Islet precursor cell (in vitro differentiated cells): Measurements from ENCODE around the gene DHRS7B.
"Not testable (repeated sequence)": the region's sequence is repeated elsewhere in the genome, so short reads cannot be mapped to it uniquely, and the experiment has no call there.

Experiments used
- DNase-seq: peaks from one replicate; pipeline ENCODE4 v3.0.0-alpha.2; 2018

Gene DHRS7B

GRCh38 chr17:21108651-21109050 lies 18.1 kb upstream of the DHRS7B start:
- DNase-seq: no peak

GRCh38 chr17:21113049-21113690 lies 13.6 kb upstream of the DHRS7B start:
- DNase-seq: no peak

- no peak for DNase-seq
Observed at GRCh38 chr17:21113716-21114115, 13.0 kb upstream of the DHRS7B start.

DNA sequence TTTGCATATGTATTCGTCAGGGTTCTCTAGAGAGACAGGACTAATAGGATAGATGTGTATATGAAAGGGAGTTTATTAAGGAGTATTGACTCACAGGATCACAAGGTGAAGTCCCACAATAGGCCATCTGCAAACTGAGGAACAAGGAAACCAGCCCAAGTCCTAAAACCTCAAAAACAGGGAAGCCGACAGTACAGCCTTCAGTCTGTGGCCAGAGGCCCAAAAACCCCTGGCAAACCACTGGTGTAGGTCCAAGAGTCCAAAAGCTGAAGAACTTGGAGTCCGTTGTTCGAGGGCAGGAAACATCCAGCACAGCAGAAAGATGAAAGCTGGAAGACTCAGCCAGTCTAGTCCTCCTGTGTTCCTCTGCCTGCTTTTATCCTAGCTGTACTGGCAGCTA lies 12.0 kb upstream of the DHRS7B start:
- DNase-seq: not testable (repeated sequence)

DNA sequence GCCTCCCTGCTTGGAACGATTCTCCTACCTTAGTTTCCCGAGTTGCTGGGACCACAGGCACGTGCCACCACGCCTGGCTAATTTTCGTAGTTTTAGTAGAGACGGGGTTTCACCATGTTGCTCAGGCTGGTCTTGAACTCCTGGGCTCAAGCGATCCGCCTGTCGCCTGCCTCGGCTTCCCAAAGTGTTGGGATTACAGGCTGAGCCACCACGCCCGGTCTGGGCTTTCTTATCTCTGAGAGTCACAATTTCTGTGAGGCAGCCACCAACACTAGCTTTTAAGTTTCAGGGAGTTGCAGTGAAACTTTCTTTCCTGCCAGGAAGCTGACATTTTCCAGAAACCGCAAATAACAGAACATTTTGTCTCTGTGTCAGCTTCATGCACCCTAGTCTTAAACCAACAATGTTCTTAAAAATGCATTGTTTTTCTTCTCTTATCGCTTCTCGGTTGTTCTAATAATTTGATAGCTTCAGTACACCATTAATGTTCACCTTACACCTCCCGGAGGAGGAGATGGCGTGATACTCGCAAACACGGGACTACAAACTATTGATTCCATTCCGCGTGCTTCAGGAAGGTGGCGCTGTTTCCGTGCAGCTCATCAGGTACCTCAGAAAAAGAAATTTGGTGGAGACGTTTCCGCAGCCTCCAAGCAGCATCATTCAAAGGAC lies 7.4 kb upstream of the DHRS7B start:
- peak; percentile 81 for DNase-seq

DNA sequence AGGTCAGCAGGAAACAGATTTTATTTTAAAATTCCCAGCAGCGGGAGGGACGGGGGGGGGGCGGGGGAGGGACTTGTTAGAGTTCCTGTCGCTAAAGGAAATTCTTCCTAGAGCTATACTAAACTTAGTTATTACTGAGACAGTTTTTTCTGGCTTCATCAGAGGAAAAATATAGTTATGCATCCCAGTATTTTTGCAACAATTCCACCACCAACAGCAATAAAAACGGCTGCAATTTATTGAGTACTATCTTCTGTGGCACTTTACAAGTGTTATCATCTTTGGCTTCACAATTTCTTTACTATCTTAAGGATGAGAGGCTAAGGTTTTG lies 6.9 kb upstream of the DHRS7B start:
- no peak for DNase-seq

GRCh38 chr17:21124086-21124485 lies 2.7 kb upstream of the DHRS7B start:
- DNase-seq: no peak

GRCh38 chr17:21124517-21124916 lies 2.2 kb upstream of the DHRS7B start:
- DNase-seq: not testable (repeated sequence)

- no peak for DNase-seq
Observed at GRCh38 chr17:21125862-21126261, 902 bp upstream of the DHRS7B start.

DNA sequence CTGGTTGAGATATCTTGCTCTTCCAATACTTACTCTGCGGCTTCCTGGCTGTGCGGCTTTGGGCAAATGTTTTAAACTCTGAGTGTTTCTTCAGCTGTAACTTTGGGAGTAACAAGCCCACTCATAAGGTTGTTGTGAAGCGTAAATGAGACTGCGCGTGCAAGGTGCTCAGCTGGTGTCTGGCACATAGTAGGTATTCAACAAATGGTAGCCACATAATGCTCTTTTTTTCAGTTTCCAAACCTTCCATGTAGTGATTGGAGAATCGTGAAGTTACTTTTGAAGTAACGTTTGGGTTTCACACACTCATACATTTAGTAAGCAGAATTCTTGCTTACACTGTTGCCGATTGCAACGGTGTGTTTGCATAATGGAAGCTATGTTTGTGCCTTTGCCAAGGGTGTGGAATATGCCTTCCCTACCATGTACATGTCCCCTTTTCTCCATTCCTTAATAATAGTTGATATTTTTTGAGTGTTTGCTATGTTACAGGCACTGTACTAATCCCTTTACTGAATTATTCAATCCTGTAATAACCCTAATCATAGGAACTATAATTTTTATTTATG lies 829 bp downstream of the DHRS7B start:
- DNase-seq: no peak

DNA sequence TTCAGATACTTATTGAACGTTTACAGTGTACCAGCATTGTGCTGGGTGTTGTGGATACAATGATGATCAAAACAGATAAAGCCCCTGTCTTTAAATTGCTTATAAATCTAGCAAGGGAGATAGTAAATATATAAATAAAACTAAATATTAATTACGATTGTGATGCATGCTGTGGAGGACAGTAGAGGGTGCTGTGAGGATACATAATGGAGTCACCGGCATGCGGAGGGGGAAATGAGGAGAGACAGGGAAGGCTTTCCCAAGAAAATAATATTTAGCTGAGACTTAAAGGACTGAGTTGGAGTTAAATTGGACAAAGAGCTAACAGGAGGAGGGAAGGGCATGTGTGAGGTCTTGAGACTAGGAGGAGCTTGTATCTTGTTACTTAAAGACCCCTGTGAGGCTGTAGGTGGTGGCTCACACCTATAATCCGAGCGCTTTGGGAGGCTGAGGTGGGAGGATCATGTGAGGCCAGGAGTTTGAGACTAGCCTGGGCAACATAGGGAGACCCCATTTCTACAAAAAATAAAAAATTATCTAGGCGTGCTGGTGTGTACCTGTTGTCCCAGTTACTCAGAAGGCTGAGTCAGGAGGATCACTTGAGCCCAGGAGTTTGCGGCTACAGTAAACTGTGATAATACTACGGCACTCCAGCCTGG lies 2.4 kb downstream of the DHRS7B start:
- no peak for DNase-seq

DNA sequence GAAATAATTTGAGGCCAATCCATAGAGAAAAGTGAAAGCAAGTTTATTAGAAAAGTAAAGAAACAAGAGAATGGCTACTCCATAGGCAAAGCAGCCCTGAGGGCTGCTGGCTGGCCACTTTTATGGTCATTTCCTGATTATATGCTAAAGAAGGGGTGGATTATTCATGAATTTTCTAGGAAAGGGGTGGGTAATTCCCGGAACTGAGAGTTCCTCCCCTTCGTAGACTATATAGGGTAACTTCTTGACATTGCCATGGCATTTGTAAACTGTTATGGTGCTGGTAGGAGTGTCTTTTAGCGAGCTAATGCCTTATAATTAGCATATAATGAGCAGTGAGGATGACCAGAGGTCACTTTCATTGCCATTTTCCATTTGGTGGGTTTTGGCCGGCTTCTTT lies 4.4 kb downstream of the DHRS7B start:
- DNase-seq: no peak

GRCh38 chr17:21132428-21132827 lies 5.7 kb downstream of the DHRS7B start:
- DNase-seq: no peak

GRCh38 chr17:21134559-21134958 lies 7.8 kb downstream of the DHRS7B start:
- DNase-seq: no peak

- no peak for DNase-seq
Observed at GRCh38 chr17:21140911-21141310, 14.1 kb downstream of the DHRS7B start.

DNA sequence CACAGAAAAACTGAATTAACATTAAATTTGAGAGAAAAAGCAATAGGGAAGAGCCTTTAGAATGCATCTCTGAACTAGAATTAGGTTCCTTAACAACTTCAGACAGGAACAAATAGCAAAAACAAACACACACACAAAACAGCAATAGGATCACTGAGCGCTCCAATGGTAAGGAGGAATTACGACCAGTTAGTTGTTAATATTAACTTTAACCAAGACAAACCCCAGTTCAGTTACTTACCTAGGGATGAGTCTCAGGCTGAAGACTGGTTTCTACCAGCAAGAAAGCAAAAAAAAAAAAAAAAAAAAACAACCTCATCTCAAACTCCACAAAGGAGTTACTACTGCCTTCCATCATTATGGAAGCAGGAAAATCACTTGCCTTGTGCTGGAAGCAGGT lies 14.6 kb downstream of the DHRS7B start:
- no peak for DNase-seq

DNA sequence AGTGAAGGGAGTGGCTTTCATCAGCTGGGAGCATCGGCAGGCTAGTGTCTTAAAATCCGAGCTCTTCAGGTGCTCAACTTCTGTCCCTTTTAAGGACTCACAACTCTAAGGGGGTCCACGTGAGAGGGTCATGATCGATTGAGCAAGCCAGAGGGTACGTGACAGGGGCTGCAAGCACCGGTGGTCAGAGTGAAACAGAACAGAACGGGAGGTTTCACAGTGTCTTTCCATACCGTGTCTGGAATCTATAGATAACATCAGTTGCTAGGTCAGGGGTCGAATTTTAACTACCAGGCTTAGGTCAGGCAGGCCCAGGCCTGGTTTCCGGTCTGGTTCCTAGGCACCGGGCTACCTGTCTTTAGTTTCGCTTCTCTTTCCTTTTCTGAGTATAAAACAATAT lies 15.3 kb downstream of the DHRS7B start:
- DNase-seq: not testable (repeated sequence)

GRCh38 chr17:21143695-21144094 lies 16.9 kb downstream of the DHRS7B start:
- DNase-seq: no peak

DNA sequence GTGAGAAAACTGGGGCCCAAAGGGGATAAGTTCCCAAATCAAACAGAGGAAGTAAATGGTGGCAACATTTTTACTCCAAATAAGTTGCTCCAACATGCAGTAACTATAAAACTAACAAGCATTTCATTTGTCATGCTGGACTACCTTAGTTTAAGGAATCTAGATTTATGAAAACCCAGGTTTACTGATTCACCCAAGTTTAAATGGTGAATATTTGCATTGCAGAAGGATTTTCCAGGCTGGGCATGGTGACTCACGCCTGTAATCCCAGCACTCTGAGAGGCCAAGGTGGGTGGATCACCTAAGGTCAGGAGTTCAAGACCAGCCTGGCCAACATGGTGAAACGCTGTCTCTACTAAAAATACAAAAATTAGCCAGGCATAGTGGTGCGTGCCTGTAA lies 17.5 kb downstream of the DHRS7B start:
- DNase-seq: not testable (repeated sequence)

DNA sequence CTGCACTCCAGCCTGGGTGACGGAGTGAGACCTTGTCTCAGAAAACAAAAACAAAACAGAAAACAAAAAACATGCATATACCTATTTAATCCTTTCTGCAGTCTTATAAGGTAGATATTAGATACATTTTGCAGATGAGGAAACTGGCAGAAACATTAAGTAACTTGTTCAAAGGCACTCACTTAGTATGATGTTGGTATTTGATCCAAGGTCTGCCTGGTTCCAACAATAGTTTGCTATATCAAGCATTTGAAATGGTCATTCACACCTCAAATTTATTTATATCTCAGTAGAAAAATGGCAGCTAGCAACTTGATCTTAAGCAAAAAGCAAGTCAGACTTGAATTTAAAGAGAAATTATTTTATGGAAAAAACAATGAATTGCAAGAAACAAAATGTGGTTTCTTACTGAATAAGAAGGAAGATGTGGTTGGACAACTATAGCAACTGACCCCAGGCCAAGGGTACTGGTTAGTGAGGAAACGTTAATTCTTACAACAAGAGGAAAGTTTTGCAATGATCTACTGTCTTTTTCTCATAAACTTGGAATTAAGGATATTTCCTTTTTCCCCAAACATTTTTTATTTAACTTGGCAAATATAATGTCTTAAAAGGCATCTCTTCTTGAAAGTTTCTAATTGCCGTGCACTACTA lies 19.7 kb downstream of the DHRS7B start:
- no peak for DNase-seq

- DNase-seq: no peak
Observed at GRCh38 chr17:21149621-21150020, 22.9 kb downstream of the DHRS7B start.

- no peak for DNase-seq
Observed at GRCh38 chr17:21152731-21153130, 26.0 kb downstream of the DHRS7B start.

DNA sequence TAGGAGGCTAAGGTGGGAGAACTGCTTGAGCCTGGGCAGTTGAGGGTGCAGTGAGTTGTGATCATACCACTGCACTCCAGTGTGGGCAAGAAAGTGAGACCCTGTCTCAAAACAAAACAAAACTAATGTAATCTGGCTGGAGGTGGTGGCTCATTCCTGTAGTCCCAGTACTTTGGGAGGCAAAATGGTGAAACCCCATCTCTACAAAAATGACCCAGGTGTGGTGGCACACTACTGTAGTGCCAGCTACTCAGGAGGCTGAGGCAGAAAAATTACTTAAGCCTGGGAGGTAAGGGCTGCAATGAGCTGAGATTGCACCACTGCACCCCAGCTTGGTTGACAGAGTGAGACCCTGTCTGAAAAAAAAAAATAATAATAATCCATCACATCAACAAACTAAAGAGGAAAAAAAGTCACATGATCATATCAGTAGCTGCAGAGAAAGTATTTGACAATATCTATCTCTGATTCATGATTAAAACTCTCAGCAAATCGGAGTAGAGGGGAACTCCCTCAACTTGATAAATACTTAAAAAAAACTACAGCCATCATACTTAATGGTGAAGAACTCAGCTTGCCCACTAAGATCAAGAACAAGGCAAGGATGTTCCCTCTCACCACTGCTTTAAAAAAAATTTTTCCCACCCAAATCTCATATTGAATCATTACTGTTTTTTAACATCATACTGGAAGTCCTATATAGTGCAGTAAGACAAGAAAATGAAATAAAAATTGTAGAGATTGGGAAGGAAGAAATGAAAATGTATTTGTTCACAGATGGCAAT lies 31.0 kb downstream of the DHRS7B start:
- no peak for DNase-seq
